Measurements from ENCODE around the gene ADAM10.

ADAM10 gene

GRCh38 chr15:58573270-58573669 is 176.2 kb downstream of the ADAM10 start:
- no peak for DNase-seq

DNA sequence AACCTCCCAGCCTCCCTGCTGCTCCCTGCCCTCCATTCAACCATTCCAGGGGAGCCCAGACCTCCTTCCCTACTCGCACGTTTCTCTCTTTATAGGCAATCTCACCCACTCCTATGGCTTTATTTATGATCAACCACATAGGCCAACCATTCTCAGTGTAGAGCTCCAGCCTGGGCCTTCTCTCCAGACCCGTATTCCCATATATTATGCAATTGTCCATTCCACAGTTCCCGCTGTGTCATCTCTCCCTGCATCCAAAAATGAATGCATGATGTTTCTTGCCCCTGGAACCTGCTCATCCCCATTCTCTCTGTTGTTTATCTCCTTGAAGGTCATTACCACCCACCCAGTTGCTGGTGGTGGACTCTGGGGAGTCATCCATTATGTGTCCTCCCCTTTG is 177.0 kb downstream of the ADAM10 start:
- no peak for DNase-seq

DNA sequence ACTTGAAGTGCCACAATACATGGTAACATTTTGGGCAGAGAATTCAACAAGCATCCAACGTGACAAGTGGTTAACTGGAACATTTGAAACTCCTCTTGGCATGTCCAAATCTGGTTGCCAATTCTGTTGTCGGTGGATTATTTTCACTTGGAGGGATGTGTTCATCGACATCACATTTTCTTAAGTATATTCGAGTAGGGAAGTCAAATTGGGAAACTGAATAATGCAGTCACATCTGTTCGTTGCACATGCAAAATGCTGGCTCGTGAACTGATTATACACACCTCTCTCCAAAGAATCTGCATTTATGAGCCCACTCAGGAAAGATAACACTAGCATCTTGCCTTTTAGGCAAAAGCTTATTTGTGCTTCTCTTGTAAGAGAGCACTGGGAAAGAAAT is 178.0 kb downstream of the ADAM10 start:
- DNase-seq: no peak

DNA sequence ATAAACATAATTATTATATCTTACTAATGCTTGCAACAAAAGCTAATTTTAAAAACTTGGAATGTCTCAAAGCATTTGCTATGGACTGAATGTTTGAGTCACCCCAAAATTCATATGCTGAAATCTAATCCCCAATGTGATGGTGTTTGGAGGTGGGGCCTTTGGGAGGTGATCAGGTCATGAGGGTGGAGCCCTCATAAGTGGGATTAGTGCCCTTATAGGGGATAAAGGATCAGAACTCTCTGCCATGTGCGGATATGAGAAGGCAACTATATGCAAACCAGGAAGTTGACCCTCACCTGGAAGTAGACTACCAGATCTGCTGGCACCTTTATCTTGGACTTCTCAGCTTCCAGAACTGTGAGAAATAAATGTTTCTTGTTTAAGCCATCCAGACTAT is 180.1 kb downstream of the ADAM10 start:
- DNase-seq: no peak

DNA sequence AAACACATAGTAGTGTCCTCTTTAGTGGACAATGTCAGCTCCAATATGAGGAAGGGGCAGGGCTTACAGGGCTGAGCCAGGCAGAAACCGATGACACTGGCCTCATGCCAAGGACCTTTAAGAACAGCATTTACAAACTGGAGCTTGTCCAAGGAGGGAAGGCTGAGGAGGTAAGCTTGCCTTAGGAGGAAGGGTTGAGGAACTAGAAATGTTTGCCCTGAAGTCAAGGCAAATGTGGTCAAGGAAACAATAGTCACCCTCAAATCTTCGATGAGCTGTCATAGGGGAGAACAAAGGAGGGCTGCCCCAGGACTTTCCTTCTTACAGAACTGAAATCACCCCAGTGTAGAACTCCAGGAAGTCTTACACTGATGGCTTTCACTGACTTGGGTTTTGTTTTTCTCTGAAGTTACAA is 181.3 kb downstream of the ADAM10 start:
- no peak for DNase-seq

GRCh38 chr15:58566029-58566428 is 183.5 kb downstream of the ADAM10 start:
- no peak for DNase-seq

DNA sequence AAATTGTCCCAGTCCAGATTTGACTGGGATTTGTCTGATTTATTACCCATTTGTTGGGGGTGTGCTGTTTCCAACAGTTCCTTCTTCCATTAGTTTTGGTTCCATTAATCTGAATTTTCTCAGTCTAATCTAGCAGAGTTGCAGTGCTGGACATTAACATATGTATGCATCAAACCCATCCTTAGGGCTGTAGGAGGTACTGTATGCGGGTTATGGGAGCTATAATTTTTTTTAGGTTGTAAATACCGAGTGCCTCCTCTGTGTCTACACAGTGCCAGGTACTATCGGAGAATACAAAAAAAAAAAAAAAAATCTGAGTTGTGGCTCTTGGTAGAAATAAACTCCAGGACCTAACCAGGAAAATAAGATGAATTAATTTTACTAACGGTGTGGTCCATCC is 183.9 kb downstream of the ADAM10 start:
- DNase-seq: no peak

DNA sequence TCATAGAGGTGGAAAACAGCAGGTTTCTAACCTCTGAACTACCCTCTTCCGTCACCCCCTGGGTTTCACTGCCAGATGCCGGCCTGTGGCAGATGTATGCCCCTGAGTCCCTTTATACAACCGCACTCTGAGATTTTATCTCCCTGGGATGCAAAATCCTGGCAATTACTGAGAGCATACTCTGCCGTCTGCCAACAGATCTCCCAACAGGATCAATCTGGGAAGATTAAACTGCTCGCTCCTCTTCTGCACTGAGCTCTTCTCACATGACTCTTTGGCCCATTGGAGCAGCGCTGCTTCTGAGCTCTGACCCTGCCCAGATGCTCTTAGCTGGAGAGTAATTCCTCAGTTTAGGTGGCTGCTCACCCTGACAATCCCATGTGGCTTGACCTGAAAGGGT is 184.5 kb downstream of the ADAM10 start:
- no peak for DNase-seq

- DNase-seq: no peak
Observed at GRCh38 chr15:58562135-58562534, 187.4 kb downstream of the ADAM10 start.

DNA sequence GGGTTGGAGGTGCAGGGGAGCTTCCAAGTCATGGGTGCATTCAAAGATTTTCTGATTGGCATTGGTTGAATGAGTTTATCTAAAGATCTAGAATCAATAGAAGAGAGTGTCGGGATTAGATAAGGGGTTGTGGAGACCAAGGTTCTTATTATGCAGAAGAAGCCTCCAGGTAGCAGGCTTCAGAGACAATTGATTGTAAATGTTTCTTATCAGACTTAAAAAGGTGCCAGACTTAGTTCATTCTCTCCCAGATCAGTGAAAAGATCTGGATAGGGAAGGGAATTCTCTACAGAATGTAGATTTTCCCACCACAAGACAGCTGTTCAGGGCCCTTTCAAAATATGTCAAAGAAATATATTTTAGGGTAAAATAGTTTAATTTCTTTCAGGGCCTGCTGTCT is 188.2 kb downstream of the ADAM10 start:
- no peak for DNase-seq

- DNase-seq: no peak
Observed at GRCh38 chr15:58559904-58560588, 189.5 kb downstream of the ADAM10 start.

GRCh38 chr15:58558777-58559176 is 190.7 kb downstream of the ADAM10 start:
- DNase-seq: no peak

DNA sequence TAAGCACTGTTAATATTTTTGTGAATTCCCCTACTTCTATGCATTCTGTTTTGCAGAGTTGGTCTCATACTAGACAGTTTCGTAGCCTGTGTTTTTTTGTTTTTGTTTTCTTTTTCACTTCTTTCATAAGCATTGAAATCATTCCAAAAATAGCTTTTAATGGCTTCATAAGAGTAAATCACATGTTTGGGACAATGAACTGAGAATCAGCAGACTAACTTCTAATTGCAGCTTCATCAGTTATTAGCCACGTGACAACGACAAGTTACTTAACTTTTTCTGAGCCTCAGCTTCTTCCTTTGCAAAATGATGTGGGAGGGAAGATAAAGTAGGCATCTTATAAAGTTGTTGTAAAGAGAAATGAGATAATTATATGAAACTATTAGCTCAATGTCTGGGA is 193.0 kb downstream of the ADAM10 start:
- DNase-seq: no peak

DNA sequence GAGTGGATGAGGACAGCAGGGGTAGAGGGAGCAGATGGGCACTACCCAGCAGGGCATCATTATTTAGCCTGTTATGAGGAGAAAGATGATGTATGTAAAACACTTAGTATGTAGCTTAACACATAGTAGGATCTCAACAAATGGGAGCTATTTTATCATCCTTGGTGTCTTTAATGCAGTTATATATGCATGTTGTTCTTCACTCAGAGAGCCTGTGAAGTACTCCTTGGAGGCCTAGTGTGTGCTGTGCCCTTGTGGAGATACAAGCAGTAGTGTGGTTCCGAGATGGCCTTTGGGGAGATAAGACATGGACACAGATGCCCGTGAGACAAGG is 193.5 kb downstream of the ADAM10 start:
- DNase-seq: no peak

- no peak for DNase-seq
Observed at GRCh38 chr15:58555162-58556027, 194.1 kb downstream of the ADAM10 start.

GRCh38 chr15:58554758-58555157 is 194.7 kb downstream of the ADAM10 start:
- no peak for DNase-seq

DNA sequence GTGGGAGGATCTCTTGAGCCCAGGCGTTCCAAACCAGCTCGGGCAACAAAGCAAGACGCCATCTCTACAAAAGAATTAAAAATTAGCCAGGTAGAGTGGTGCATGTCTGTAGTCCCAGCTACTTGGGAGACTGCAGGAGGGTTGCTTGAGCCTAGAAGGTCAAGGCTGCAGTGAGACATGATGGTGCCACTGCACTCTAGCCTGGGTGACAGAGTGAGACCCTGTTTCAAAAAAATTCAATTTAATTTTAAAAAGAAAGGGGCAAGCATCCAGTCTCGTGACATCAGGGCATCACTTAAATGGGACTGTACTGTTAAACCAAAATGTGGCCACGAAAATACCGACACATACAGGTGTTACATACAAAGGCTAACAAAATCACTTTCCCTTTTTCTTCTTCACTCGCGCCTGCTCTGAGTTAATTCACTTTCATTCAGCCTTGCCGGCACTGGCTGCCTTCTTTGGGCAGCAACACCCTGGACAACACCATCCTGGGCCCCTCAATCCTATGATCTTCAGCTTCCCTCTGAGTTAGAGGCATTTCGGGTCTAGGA is 196.1 kb downstream of the ADAM10 start:
- no peak for DNase-seq

DNA sequence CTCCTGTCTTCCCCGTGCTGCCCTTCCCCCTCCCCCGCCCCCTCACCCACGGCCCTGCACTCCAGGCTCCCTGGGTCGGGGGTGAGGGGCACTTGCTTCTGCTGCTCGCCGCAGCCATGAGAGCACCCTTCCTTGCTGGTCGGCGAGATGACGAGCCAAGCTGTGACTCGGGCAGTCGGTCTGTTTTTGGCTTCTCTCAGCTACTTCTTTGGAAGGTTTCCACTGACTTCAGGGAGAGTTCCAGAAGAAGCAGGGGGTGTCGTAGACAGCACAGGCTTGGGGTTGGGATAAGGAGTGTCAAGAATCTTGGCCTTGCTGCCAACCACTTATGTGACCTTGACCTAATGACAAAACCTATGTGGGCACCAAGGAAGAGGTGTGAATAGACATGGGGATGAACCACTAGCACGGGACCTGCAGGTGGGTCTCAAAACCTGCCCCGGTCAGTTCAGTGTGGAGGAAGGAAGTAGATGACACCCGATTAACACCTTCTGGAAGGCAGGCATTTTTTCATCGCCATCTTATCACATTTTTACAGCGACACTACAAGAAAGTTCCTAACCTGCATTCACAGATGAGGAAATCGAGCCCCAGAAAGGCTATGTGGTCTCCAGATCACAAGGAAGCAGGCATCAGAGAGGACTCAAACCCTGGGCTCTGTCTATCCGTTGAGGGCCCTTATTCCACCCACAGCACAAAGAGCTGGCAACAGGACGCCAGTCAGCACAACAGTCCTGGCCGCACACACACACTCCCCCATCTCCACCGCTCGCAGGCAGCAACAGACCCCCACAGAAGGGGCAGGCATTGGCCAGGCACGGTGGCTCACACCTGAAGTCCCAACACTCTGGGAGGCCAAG is 196.8 kb downstream of the ADAM10 start:
- no peak for DNase-seq

DNA sequence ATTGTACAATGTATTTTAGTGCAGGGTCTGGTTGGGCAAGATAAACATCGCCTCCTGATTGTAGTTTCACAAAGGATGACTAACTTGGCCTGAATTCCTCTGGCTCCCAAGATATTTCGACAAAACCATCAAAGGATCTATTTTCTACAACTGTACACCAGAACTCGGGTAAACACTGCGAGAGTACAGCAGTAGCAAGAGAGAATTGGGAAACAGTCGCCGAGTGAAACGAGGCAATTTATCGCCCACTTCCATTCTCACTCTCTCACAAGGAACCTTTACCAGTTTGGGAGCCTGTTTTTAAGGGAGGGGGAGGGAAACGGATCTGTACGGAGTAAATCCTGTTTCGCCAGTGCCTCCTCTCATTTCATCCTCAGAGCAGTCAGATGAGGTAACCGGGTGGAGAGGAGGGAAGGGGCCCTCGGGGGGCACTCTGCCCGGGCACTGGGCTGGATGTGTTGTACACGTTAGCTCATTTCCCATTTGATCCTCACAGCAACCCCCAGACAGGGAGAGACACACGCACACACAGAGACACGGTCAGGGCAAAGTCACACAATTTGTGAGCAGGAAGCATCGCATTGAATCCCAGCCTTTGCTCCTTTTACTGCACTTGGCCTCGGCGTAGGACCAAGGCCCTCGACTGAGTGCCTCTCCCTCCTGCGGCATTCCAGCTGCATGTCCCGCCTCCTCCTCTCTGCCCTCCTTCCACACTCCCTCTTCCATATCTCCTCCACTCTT is 197.6 kb downstream of the ADAM10 start:
- DNase-seq: no peak

- DNase-seq: no peak
Observed at GRCh38 chr15:58551084-58551763, 198.3 kb downstream of the ADAM10 start.

DNA sequence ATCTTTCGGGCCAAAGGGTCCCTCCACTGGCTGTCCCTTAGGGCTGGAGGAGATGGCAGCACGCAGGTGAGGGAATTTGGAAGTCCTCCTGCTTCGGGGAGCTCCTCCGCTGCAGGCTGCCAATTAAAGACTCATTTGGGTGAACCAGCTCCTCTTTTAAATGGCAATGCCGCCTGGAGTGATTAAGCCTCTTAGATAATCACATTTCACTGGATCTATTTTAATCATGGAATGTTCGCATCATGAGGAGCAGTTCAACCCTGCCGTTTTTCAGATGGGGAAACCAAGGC is 199.8 kb downstream of the ADAM10 start:
- no peak for DNase-seq

Data from activated CD4-positive, alpha-beta T cell treated with anti-CD3 and anti-CD28 coated beads, Interleukin-2, Interleukin-6, amounts not matched to agents 100 ng/mL and 50 ng/mL, durations not matched to agents 16 hours and 8 hours (primary cell).